ENCODE results near the gene FOLR1.
"Not testable (repeated sequence)": the region's sequence is repeated elsewhere in the genome, so short reads cannot be mapped to it uniquely, and the experiment has no call there.

The FOLR1 gene

DNA sequence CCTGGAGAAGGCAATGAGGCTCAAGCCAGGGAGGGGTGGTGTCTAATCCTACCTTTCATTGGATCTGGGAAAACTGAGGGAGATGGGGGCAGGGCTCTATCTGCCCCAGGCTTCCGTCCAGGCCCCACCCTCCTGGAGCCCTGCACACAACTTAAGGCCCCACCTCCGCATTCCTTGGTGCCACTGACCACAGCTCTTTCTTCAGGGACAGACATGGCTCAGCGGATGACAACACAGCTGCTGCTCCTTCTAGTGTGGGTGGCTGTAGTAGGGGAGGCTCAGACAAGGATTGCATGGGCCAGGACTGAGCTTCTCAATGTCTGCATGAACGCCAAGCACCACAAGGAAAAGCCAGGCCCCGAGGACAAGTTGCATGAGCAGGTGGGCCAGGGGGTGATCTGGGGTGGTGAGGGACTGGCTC, at the start of gene FOLR1:
Gene FOLR1, plus strand, starts transcription at position 180 of the 421 bp plus-strand sequence. Its CDS starts 34 bp downstream, at position 214.
- DNase-seq (ENCODE audit: low spot score) = no peak

- DNase-seq (ENCODE audit: low spot score) = not testable (repeated sequence)
These were observed 49.4 kb upstream of the FOLR1 start for GRCh38 chr11:72142543-72142942.

- no peak for DNase-seq (ENCODE audit: low spot score)
These were observed 47.0 kb upstream of the FOLR1 start for GRCh38 chr11:72144807-72145565.

DNA sequence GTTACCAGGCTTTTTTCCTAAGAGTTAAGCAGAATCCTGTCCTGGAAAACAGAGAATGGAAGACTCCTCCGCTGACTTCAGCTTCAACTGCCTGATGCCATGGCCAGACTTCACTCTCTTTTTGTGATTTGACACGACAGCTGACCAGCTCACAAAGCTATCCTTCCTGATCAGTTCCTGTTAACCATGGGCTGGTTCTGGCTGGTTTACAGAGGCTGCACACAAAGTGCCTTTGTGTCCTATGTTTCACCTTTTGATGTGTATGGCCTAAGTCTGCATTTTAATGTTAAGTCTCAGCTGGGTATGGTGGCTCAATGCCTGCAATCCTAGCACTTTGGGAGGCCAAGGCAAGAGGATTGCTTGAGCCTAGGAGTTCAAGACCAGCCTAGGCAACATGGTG, 45.3 kb upstream of the FOLR1 start:
- DNase-seq (ENCODE audit: low spot score) = no peak

DNA sequence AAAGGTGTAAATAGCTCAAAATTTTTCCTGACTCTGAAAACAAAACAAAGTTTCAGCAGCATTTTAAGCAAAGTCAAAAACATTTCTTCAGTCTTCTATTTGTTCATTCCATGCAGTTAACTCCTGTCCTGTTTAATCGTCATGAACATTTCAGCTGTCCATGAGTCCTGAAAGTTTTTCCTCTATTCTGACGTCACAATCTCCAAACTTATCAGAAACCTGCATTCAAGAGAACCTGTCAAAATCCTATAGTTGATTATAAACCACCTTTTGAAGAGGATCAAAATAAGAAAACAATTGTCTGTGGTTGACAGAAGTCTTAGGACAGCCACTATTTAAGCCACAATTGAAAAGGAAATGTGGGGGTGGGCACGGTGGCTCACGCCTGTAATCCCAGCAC, 41.1 kb upstream of the FOLR1 start:
- DNase-seq (ENCODE audit: low spot score) = no peak

DNA sequence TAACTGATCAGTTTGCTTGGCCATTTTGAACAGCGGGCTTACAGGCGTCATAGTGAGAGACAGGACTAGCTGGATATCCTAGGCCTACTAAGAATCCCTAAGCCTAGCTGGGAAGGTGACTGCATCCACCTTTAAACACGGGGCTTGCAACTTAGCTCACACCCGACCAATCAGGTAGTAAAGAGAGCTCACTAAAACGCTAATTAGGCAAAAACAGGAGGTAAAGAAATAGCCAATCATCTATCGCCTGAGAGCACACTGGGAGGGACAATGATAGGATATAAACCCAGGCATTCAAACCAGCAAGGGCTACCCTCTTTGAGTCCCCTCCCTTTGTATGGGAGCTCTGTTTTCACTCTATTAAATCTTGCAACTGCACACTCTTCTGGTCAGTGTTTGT, 38.1 kb upstream of the FOLR1 start:
- DNase-seq (ENCODE audit: low spot score) = not testable (repeated sequence)

- DNase-seq (ENCODE audit: low spot score) = no peak
These were observed 37.1 kb upstream of the FOLR1 start for GRCh38 chr11:72154816-72155215.

DNA sequence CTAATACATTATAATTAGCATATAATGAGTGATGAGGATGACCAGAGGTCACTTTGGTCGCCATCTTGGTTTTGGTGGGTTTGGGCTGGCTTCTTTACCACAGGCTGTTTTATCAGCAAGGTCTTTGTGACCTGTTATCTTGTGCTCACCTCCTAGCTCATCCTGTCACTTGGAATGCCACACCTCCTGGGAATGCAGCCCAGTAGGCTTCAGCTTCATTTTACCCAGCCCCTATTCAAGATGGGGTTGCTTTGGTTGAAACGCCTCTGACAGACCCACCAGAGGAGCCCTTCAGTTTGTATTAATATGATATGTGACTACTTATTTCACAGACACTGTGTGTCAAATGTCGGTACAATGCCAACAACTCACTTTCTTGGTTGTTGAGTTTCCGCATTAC, 36.2 kb upstream of the FOLR1 start:
- no peak for DNase-seq (ENCODE audit: low spot score)

DNA sequence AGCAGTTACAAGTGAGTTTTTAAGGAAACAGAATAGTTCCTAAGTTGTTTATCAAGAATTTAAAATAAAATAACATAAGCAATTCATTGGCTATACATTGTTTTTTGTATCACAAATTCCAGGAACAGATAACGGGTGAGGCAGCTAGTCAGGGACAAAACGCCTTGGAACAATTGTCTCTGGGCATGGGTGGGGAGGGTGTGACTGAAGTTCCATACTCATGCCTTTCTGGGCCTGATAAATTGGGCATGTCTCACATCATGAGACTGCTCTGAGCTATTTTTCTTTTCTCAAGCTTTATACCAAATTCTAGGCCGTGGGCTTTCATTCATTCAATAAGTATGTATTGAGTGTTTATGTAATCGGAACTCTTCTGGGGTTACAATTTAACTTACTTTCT, 34.8 kb upstream of the FOLR1 start:
- no peak for DNase-seq (ENCODE audit: low spot score)

GRCh38 chr11:72160319-72160718, 31.6 kb upstream of the FOLR1 start:
- DNase-seq (ENCODE audit: low spot score) = no peak

GRCh38 chr11:72162891-72163492, 28.9 kb upstream of the FOLR1 start:
- DNase-seq (ENCODE audit: low spot score) = no peak

DNA sequence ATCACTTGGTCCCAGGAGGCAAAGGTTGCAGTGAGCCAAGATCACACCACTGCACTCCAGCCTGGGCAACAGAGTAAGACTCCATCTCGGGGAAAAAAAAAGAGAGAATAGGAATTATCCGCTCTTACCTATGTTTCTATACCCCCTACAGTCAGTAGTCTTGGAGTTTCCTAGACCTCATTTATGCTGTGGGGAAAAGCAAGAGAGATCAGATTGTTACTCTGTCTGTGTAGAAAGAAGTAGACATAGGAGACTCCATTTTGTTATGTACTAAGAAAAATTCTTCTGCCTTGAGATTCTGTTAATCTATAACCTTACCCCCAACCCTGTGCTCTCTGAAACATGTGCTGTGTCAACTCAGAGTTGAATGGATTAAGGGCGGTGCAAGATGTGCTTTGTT, 27.8 kb upstream of the FOLR1 start:
- not testable (repeated sequence) for DNase-seq (ENCODE audit: low spot score)

DNA sequence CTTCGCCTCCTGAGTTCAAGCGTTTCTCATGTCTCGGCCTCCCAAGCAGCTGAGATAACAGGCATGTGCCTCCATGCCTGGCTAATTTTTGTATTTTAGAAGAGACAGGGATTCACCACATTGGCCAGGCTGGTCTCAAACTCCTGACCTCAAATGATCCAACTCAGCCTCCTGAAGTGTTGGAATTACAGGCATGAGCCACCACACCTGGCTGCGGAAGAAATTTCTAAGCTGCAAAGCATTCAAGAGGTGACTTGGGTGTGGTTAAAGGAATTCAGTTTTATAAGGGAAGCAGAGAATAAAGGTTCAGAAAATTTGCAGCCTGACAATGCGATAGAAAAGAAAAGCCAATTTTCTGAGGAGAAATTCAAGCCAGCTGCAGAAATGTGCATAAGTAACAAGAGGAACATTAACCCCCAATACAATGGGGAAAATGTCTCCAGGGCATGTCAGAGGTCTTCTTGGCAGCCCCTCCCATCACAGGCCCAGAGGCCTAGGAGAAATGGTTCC, 22.8 kb upstream of the FOLR1 start:
- DNase-seq (ENCODE audit: low spot score) = not testable (repeated sequence)

DNA sequence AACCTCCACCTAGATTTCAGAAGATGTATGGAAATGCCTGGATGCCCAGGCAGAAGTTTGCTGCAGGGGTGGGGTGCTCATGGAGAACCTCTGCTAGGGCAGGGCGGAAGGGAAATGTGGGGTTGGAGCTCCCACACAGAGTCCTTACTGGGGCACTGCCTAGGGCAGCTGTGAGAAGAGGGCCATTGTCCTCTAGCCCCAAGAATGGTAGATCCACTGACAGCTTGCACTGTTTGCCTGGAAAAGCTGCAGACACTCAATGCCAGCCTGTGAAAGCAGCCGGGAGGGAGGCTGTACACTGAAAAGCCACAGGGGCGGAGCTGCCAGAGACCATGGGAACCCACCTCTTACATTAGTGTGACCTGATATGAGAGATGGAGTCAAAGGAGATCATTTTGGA, 22.2 kb upstream of the FOLR1 start:
- not testable (repeated sequence) for DNase-seq (ENCODE audit: low spot score)

DNA sequence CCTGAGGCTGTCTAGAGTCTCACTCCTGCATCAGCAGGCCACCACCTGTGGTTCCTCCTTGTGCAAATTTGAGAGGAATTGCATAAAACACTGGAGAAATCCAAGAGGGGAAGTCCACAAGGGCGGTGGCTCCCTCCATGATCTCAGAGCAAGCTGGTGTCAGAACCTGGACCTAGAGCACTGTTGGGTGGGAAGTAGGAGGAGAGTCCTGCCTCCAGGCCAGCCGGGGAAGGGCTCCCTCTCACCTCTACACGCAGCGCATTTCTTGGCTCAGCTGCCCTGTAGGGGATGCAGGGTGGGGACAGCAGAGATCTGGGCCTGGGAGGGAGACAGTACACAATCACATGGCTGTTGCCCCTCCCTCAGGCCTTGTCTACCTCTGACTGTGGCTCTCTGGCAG, 19.9 kb upstream of the FOLR1 start:
- DNase-seq (ENCODE audit: low spot score) = not testable (repeated sequence)

DNA sequence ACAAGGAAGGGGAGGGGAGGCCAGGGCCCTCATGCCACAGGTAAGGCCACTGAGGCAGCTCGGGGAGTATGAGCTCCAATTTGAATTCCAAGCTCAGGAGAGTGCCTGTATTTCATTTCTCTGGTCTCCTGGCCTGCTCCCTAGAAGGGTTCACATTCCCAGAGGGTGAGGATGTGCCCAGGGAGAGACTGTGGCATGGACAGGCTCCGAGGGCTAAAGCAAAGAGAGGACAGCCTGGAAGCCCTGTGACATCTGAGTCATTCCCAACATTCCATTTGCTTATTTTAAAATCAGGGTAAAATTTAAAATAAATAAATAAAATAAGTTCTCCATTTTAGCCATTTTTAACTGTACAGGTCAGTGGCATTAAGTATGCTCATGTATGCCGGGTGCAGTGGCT, 18.6 kb upstream of the FOLR1 start:
- no peak for DNase-seq (ENCODE audit: low spot score)

- no peak for DNase-seq (ENCODE audit: low spot score)
These were observed 17.5 kb upstream of the FOLR1 start for GRCh38 chr11:72174302-72175070.

DNA sequence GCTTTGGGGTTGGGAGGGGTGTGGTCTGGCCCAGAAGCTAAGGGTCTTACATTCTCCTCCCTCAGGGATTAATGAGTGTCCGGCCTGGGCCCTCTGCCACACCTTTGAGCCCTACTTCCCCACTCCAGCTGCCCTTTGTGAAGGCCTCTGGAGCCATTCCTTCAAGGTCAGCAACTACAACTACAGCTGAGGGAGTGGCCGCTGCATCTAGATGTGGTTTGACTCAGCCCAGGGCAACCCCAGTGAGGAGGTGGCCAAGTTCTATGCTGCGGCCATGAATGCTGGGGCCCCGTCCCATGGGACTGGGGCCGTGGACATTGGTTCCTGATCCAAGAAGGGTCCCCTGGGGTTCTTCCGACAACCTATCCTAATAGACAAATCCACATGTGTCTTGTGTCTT, 14.3 kb upstream of the FOLR1 start:
- DNase-seq (ENCODE audit: low spot score) = no peak

DNA sequence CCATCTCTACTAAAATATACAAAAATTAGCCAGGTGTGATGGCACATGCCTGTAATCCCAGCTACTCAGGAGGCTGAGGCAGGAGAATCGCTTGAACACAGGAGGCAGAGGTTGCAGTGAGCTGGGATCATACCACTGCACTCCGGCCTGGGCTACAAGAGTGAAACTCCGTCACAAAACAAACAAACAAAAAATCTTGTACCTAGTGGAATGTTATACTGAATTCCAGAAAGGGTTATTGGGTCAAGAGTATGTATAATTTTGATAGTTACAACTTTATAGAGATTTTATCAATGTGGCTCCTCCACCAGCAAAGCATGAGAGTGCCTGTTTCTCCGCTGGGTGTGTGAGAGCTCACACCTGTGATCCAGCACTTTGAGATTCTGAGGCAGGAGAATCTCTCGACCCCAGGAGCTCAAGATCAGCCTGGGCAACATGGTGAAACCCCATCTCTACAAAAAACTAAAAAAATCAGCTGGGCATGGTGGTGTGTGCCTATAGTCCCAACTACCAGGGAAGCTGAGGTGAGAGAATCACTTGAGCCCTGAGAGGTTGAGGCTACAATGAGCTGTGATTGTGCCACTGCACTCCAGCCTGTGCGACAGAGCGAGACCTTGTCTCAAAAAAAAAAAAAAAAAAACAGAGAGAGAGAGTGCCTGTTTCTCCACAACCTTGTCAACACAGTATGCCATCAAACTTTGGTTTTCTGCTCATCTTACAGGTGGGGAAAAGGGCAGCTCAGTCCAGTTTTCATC, 12.7 kb upstream of the FOLR1 start:
- no peak for DNase-seq (ENCODE audit: low spot score)

- no peak for DNase-seq (ENCODE audit: low spot score)
These were observed 12.0 kb upstream of the FOLR1 start for GRCh38 chr11:72179804-72180396.

DNA sequence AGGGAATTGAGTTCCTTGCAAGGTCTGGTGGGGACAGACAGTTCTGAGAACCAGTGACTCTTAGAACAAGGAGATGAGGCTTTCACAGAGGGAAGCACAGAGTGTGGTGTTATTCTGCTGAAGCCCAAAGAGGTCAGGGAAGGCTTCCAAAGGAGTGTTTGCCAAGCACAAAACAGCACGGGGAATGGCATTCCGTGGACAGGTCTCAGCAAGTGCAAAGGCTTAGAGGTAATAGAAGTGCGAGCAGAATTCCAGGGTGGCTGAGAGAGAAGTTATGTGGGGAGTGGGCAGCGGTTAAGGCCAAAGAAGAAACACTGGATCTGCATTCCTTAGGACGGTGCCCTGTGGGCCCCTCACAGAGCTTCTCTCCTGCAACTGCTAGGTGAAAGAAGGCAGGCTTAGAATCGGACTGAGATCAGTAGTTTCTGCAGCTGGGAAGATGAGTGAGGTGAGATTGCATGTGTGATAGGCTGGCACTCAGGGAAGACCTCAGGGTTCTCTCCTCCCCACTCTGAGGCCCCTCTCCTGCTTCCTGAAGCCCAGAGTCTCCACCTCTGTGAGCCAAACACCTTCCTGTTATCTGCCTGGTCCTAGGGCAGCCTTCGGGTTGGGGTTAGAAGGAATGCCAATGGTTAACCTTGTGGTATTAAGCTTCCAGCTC, 10.9 kb upstream of the FOLR1 start:
- DNase-seq (ENCODE audit: low spot score) = not testable (repeated sequence)

Data from RKO (cell line).